ENCODE results near the gene TRAFD1. TPM values are rescaled to one million over a fixed set of nuclear protein-coding genes. Genes with fewer than 3 reads are reported as not detected.

Gene TRAFD1
- polyA plus RNA-seq, 1 donor from 2014 or later = 75.6 TPM

DNA sequence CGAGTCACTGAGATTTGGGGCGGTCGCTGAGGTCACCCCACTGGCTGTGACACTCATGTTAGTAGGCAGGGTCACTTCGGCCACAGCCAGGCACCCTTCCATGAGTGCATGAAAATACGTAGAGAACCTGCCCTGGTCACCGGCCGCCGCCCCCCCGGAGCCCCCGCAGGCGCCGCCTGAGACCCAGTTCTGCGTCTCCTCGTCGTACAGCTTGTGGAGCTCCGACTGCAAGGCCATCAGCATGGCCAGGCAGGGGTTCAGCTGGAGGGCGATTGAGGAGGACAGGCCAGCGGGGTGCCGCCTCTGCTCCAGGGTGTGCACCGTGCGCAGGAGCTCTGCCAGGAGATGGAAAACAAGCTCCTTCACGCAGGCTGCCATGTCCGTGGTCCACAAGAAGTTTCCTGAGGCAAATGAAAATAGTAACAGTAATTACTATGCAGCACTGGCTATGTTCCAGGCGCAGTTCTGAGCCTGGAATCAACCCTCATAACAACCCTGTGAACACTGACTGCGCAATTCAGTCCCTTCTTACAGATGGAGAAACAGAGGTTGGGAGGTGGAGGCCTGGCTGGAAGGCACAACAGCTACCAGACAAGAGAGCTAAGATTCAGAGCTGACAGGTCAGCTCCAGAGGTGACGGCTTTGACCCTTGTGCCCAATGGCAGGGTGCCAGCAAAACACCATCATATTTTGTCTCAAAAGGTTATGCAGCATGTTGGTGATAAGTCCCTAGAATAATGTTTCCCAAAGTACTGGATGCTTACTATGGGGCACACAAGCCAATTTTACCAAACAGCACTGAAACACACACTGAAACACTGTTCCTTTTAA is 59.9 kb downstream of the TRAFD1 start:
- Histone ChIP-seq H3K9me3 (ENCODE audit: low read length) (no peaks in the 10 kb centered on the region), H3K36me3 (ENCODE audit: insufficient read depth, low read length) (no peaks in the 10 kb centered on the region), H2AFZ (ENCODE audit: low read depth, low read length) (no peak overlapping the region), H3K79me2 (replicated peaks; ENCODE audit: insufficient read depth, low read length) (no peaks in the 10 kb centered on the region), H3K9ac (ENCODE audit: low read length) (no peak overlapping the region), H3K27ac (ENCODE audit: low read length) (no peak overlapping the region), H3K4me2 (ENCODE audit: low read length) (no peak overlapping the region), H3K4me3 (ENCODE audit: low read length) (no peak overlapping the region), H3K27me3 (ENCODE audit: insufficient read depth, low read depth, low read length) (no peaks in the 10 kb centered on the region), H3F3A (ENCODE audit: insufficient read depth, low read length, poor library complexity, severe bottlenecking) (no peaks in the 10 kb centered on the region), H3K9me2 (ENCODE audit: insufficient read depth, low read length) (no peaks in the 10 kb centered on the region), H4K20me1 (ENCODE audit: insufficient read depth) (no peaks in the 10 kb centered on the region)
- TF ChIP-seq SMC3 (conservative IDR thresholded peaks at IDR 0.05; ENCODE audit: poor library complexity) (no peak), CTCF (IDR thresholded peaks at IDR 0.05; ENCODE audit: poor library complexity, severe bottlenecking) (no peak), EP300 (conservative IDR thresholded peaks at IDR 0.05; ENCODE audit: poor library complexity, severe bottlenecking) (no peak), POLR2AphosphoS5 (IDR thresholded peaks at IDR 0.05) (no peak), RAD21 (conservative IDR thresholded peaks at IDR 0.05) (no peak), TAF1 (IDR thresholded peaks at IDR 0.05; ENCODE audit: low read depth) (no peak), MXI1 (conservative IDR thresholded peaks at IDR 0.05; ENCODE audit: poor library complexity, severe bottlenecking) (no peak), EZH2 (IDR thresholded peaks at IDR 0.05; ENCODE audit: borderline replicate concordance, insufficient read depth, low read length, poor library complexity, severe bottlenecking) (no peak)
- TF ChIP-seq, protein P1, sequence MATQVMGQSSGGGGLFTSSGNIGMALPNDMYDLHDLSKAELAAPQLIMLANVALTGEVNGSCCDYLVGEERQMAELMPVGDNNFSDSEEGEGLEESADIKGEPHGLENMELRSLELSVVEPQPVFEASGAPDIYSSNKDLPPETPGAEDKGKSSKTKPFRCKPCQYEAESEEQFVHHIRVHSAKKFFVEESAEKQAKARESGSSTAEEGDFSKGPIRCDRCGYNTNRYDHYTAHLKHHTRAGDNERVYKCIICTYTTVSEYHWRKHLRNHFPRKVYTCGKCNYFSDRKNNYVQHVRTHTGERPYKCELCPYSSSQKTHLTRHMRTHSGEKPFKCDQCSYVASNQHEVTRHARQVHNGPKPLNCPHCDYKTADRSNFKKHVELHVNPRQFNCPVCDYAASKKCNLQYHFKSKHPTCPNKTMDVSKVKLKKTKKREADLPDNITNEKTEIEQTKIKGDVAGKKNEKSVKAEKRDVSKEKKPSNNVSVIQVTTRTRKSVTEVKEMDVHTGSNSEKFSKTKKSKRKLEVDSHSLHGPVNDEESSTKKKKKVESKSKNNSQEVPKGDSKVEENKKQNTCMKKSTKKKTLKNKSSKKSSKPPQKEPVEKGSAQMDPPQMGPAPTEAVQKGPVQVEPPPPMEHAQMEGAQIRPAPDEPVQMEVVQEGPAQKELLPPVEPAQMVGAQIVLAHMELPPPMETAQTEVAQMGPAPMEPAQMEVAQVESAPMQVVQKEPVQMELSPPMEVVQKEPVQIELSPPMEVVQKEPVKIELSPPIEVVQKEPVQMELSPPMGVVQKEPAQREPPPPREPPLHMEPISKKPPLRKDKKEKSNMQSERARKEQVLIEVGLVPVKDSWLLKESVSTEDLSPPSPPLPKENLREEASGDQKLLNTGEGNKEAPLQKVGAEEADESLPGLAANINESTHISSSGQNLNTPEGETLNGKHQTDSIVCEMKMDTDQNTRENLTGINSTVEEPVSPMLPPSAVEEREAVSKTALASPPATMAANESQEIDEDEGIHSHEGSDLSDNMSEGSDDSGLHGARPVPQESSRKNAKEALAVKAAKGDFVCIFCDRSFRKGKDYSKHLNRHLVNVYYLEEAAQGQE (IDR thresholded peaks at IDR 0.05; ENCODE audit: borderline replicate concordance) = no peak

DNA sequence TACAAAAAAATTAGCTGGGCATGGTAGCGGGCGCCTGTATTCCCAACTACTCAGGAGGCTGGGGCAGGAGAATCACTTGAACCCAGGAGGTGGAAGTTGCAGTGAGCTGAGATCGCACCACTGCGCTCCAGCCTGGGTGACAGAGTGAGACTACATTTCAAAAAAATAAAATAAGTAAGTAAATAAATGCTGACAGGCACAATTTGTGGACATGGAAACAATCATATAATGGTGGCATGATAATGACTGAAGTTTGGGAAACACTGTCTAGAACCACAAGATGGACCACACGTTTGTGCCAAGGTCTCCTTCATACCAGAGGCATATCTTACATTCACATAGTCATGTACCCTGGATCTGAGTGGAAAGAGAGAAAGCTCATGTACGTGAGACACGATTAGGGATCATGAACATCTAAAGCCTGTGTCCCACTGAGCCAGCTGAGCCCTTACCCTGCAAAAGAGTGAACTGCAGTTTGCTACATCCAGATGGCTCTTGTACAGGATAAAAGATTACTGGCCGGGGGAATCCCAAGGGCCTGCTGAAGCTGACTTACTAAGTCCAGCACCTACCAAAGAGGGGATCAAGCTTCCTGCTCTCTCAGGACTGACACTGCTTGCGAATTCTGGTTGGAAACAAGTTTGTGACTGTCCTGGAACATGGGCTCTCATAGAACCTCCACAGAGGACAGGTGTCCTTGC is 62.9 kb downstream of the TRAFD1 start:
- Histone ChIP-seq H3K27me3 (ENCODE audit: insufficient read depth, low read depth, low read length) (no peaks in the 10 kb centered on the region), H3K4me2 (ENCODE audit: low read length) (no peak overlapping the region), H2AFZ (ENCODE audit: low read depth, low read length) (no peak overlapping the region), H4K20me1 (ENCODE audit: insufficient read depth) (no peaks in the 10 kb centered on the region), H3K4me3 (ENCODE audit: low read length) (no peak overlapping the region), H3K9me2 (ENCODE audit: insufficient read depth, low read length) (no peaks in the 10 kb centered on the region), H3K9me3 (ENCODE audit: low read length) (no peaks in the 10 kb centered on the region), H3F3A (ENCODE audit: insufficient read depth, low read length, poor library complexity, severe bottlenecking) (no peaks in the 10 kb centered on the region), H3K27ac (ENCODE audit: low read length) (no peak overlapping the region), H3K9ac (ENCODE audit: low read length) (no peak overlapping the region), H3K79me2 (replicated peaks; ENCODE audit: insufficient read depth, low read length) (no peaks in the 10 kb centered on the region), H3K36me3 (ENCODE audit: insufficient read depth, low read length) (no peaks in the 10 kb centered on the region)
- TF ChIP-seq CTCF (IDR thresholded peaks at IDR 0.05; ENCODE audit: poor library complexity, severe bottlenecking) (no peak), MXI1 (conservative IDR thresholded peaks at IDR 0.05; ENCODE audit: poor library complexity, severe bottlenecking) (no peak), POLR2AphosphoS5 (IDR thresholded peaks at IDR 0.05) (no peak), EZH2 (IDR thresholded peaks at IDR 0.05; ENCODE audit: borderline replicate concordance, insufficient read depth, low read length, poor library complexity, severe bottlenecking) (no peak), EP300 (conservative IDR thresholded peaks at IDR 0.05; ENCODE audit: poor library complexity, severe bottlenecking) (no peak), SMC3 (conservative IDR thresholded peaks at IDR 0.05; ENCODE audit: poor library complexity) (no peak), RAD21 (conservative IDR thresholded peaks at IDR 0.05) (no peak), TAF1 (IDR thresholded peaks at IDR 0.05; ENCODE audit: low read depth) (no peak)
- TF ChIP-seq, protein P1 (IDR thresholded peaks at IDR 0.05; ENCODE audit: borderline replicate concordance) = no peak
